ENCODE results near the gene GPATCH1. TPM values are rescaled to one million over a fixed set of nuclear protein-coding genes. Genes with fewer than 3 reads are reported as not detected.

GPATCH1 gene
- total and polyA plus RNA-seq, 2 donors from 2014 or later: 4.3 to 9.1 TPM

- Histone ChIP-seq H3K9me3 (ENCODE audit: control insufficient read depth in 2 of 3, insufficient read depth in 1 of 3, low read length in 3 of 3) (no peaks in the 10 kb centered on the region), H3K4me1 (ENCODE audit: control insufficient read depth in 2 of 3, insufficient read depth in 2 of 3, low read depth in 1 of 3, low read length in 3 of 3) (no peaks in the 10 kb centered on the region), H3K9ac (ENCODE audit: low read length in 3 of 3) (no peak overlapping the region), H3K36me3 (ENCODE audit: control insufficient read depth in 2 of 3, insufficient read depth in 3 of 3, low read length in 3 of 3) (no peaks in the 10 kb centered on the region), H3K27ac (ENCODE audit: low read depth in 2 of 2, low read length in 2 of 2) (no peak overlapping the region), H3K27me3 (ENCODE audit: control insufficient read depth, insufficient read depth, low read length) (no peaks in the 10 kb centered on the region), H3K4me3 (ENCODE audit: low read length in 3 of 3) (no peak overlapping the region)
- no peak for DNase-seq
- TF ChIP-seq CTCF (IDR thresholded peaks at IDR 0.05; ENCODE audit: borderline replicate concordance, extremely low read depth, insufficient read depth): no peak
- intact Hi-C loops (cut with DNase I): no loop called here
- FAIRE-seq: no peak
Observed at GRCh38 chr19:33156334-33156733, 75.4 kb downstream of the GPATCH1 start.

GRCh38 chr19:33157906-33158305 is 76.9 kb downstream of the GPATCH1 start:
- FAIRE-seq: no peak
- intact Hi-C loops (cut with DNase I): no loop called here
- H3K9ac ChIP-seq (ENCODE audit: low read length in 3 of 3): no peak overlapping the region

GRCh38 chr19:33158365-33158764 is 77.4 kb downstream of the GPATCH1 start:
- no peak overlapping the region for H3K4me3 ChIP-seq (ENCODE audit: low read length in 3 of 3)
- intact Hi-C loops (cut with DNase I): no loop called here
- FAIRE-seq (no peak), DNase-seq (no peak)
- no peak for TF ChIP-seq CTCF (IDR thresholded peaks at IDR 0.05; ENCODE audit: borderline replicate concordance, extremely low read depth, insufficient read depth)
- no peak overlapping the region for H3K27ac ChIP-seq (ENCODE audit: low read depth in 2 of 2, low read length in 2 of 2)
- H3K4me1 ChIP-seq (ENCODE audit: control insufficient read depth in 2 of 3, insufficient read depth in 2 of 3, low read depth in 1 of 3, low read length in 3 of 3): no peaks in the 10 kb centered on the region
- no peaks in the 10 kb centered on the region for H3K9me3 ChIP-seq (ENCODE audit: control insufficient read depth in 2 of 3, insufficient read depth in 1 of 3, low read length in 3 of 3)
- H3K36me3 ChIP-seq (ENCODE audit: control insufficient read depth in 2 of 3, insufficient read depth in 3 of 3, low read length in 3 of 3): no peaks in the 10 kb centered on the region
- no peak overlapping the region for H3K9ac ChIP-seq (ENCODE audit: low read length in 3 of 3)
- H3K27me3 ChIP-seq (ENCODE audit: control insufficient read depth, insufficient read depth, low read length): no peaks in the 10 kb centered on the region

More at GRCh38 chr19:33157906-33158305, 76.9 kb downstream of the GPATCH1 start:
- no peaks in the 10 kb centered on the region for H3K9me3 ChIP-seq (ENCODE audit: control insufficient read depth in 2 of 3, insufficient read depth in 1 of 3, low read length in 3 of 3)
- DNase-seq: no peak
- no peak overlapping the region for H3K4me3 ChIP-seq (ENCODE audit: low read length in 3 of 3)
- H3K27ac ChIP-seq (ENCODE audit: low read depth in 2 of 2, low read length in 2 of 2): no peak overlapping the region
- no peaks in the 10 kb centered on the region for H3K27me3 ChIP-seq (ENCODE audit: control insufficient read depth, insufficient read depth, low read length)
- no peaks in the 10 kb centered on the region for H3K4me1 ChIP-seq (ENCODE audit: control insufficient read depth in 2 of 3, insufficient read depth in 2 of 3, low read depth in 1 of 3, low read length in 3 of 3)
- no peaks in the 10 kb centered on the region for H3K36me3 ChIP-seq (ENCODE audit: control insufficient read depth in 2 of 3, insufficient read depth in 3 of 3, low read length in 3 of 3)
- TF ChIP-seq CTCF (IDR thresholded peaks at IDR 0.05; ENCODE audit: borderline replicate concordance, extremely low read depth, insufficient read depth): no peak

- Histone ChIP-seq H3K9me3 (ENCODE audit: control insufficient read depth in 2 of 3, insufficient read depth in 1 of 3, low read length in 3 of 3) (no peaks in the 10 kb centered on the region), H3K36me3 (ENCODE audit: control insufficient read depth in 2 of 3, insufficient read depth in 3 of 3, low read length in 3 of 3) (no peaks in the 10 kb centered on the region), H3K4me3 (ENCODE audit: low read length in 3 of 3) (no peak overlapping the region), H3K27me3 (ENCODE audit: control insufficient read depth, insufficient read depth, low read length) (no peaks in the 10 kb centered on the region), H3K4me1 (ENCODE audit: control insufficient read depth in 2 of 3, insufficient read depth in 2 of 3, low read depth in 1 of 3, low read length in 3 of 3) (no peaks in the 10 kb centered on the region), H3K9ac (ENCODE audit: low read length in 3 of 3) (no peak overlapping the region), H3K27ac (ENCODE audit: low read depth in 2 of 2, low read length in 2 of 2) (no peak overlapping the region)
- no peak for TF ChIP-seq CTCF (IDR thresholded peaks at IDR 0.05; ENCODE audit: borderline replicate concordance, extremely low read depth, insufficient read depth)
- intact Hi-C loops (cut with DNase I): no loop called here
- no peak for FAIRE-seq
- no peak for DNase-seq
Observed at GRCh38 chr19:33159149-33159548, 78.2 kb downstream of the GPATCH1 start.

Data from kidney (tissue), 14 donors.